Activated CD4-positive, alpha-beta memory T cell treated with anti-CD3 and anti-CD28 coated beads for 36 hours (primary cell): ENCODE data around the gene TRIOBP. TPM values are rescaled to one million over a fixed set of nuclear protein-coding genes. Genes with fewer than 3 reads are reported as not detected.

Experiments used
- CTCF ChIA-PET: fragments of 350-600 bp; sonication (Branson Sonifier 250); formaldehyde crosslinking; loops from one replicate; lab custom pipeline; 2021; ENCODE audit warnings: antibody characterized with exemption, inconsistent platforms; lab: Charles Lee
- POLR2A ChIA-PET: fragments of 350-600 bp; sonication (Branson Sonifier 250); formaldehyde crosslinking; loops from one replicate; lab custom pipeline; 2021; ENCODE audit warnings: antibody characterized with exemption; lab: Charles Lee
- DNase-seq: peaks from one replicate; pipeline ENCODE4 v3.0.0-alpha.2; 2020
- H3K27ac Mint-ChIP-seq: one replicate; pipeline ENCODE4 v1.8.0; 2021; ENCODE audit warnings: mixed read lengths
- H3K27me3 Mint-ChIP-seq: one replicate; pipeline ENCODE4 v1.8.0; 2021; ENCODE audit warnings: mixed read lengths
- H3K36me3 Mint-ChIP-seq: one replicate; pipeline ENCODE4 v1.8.0; 2021; ENCODE audit warnings: mixed read lengths
- H3K4me1 Mint-ChIP-seq: one replicate; pipeline ENCODE4 v1.8.0; 2021; ENCODE audit warnings: low read depth, mixed read lengths
- H3K4me3 Mint-ChIP-seq: one replicate; pipeline ENCODE4 v1.8.0; 2021; ENCODE audit warnings: mild to moderate bottlenecking, mixed read lengths
- H3K9me3 Mint-ChIP-seq: one replicate; pipeline ENCODE4 v1.8.0; 2021; ENCODE audit warnings: mixed read lengths
- intact Hi-C: fragments of 100-400 bp; cut with micrococcal nuclease; formaldehyde crosslinking; loops from one replicate; pipeline ENCODE4 v1.15.1; 2023
- total RNA-seq, 2 experiments: library from RNA; stranded (reverse); gene quantifications; one replicate each; pipeline ENCODE4 v1.2.3, GENCODE V29; 2021

TRIOBP gene
- total RNA-seq, 2 experiments from 2014 or later: 25.0 to 26.8 TPM

GRCh38 chr22:37669586-37669985 lies 27.3 kb upstream of the TRIOBP start:
- intact Hi-C loops: no loop called here
- Mint-ChIP-seq H3K4me1 (peaks cover 30% of the 10 kb centered on the region), H3K36me3 (peaks cover 8% of the 10 kb centered on the region), H3K27me3 (no peaks in the 10 kb centered on the region), H3K4me3 (no peak overlapping the region), H3K27ac (peak overlapping the region; percentile 4), H3K9me3 (no peaks in the 10 kb centered on the region)
- ChIA-PET CTCF (interaction anchor here (0.6 to 24.9 kb wide), 3 partner anchors 12 to 102 kb away, joined by 3 to 574 read pairs (median 5); partner anchors contain the start of gene SH3BP1), POLR2A (interaction anchor here (0.9 to 1.5 kb wide), 2 partner anchors 26 to 42 kb away, joined by 5 to 9 read pairs; no protein-coding TSS in a partner anchor)
- DNase-seq: no peak

GRCh38 chr22:37672206-37672919 lies 24.5 kb upstream of the TRIOBP start:
- Mint-ChIP-seq H3K27me3 (no peaks in the 10 kb centered on the region), H3K9me3 (no peaks in the 10 kb centered on the region), H3K36me3 (peaks cover 3% of the 10 kb centered on the region), H3K4me1 (peaks cover 44% of the 10 kb centered on the region), H3K27ac (peak overlapping the region; percentile 21), H3K4me3 (no peak overlapping the region)
- intact Hi-C loops: loop anchor here (10.0 kb wide), 1 partner anchor 172 kb away; the partner anchor contains the start of genes ANKRD54 and EIF3L
- peak; percentile 22 for DNase-seq
- CTCF ChIA-PET: interaction anchor here (0.6 to 24.9 kb wide), 6 partner anchors 9 to 147 kb away, joined by 3 to 574 read pairs (median 4); partner anchors contain the start of gene SH3BP1
- POLR2A ChIA-PET: interaction anchor here (0.6 kb wide), 1 partner anchor 24 kb away, joined by 3 read pairs; no protein-coding TSS in a partner anchor

GRCh38 chr22:37672920-37673455 lies 23.9 kb upstream of the TRIOBP start:
- Mint-ChIP-seq H3K4me3 (no peak overlapping the region), H3K27ac (no peak overlapping the region), H3K27me3 (no peaks in the 10 kb centered on the region), H3K4me1 (peaks cover 47% of the 10 kb centered on the region), H3K9me3 (no peaks in the 10 kb centered on the region), H3K36me3 (peaks cover 7% of the 10 kb centered on the region)
- ChIA-PET POLR2A (no interaction called here), CTCF (interaction anchor here (0.8 to 24.9 kb wide), 4 partner anchors 8 to 66 kb away, joined by 3 to 574 read pairs (median 4); partner anchors contain the start of gene SH3BP1)
- intact Hi-C loops: loop anchor here (10.0 kb wide), 1 partner anchor 172 kb away; the partner anchor contains the start of genes ANKRD54 and EIF3L
- DNase-seq: peak; percentile 27

- Mint-ChIP-seq H3K36me3 (peaks cover 8% of the 10 kb centered on the region), H3K27ac (no peak overlapping the region), H3K4me3 (peak overlapping the region; percentile 39), H3K9me3 (no peaks in the 10 kb centered on the region), H3K4me1 (peaks cover 49% of the 10 kb centered on the region), H3K27me3 (no peaks in the 10 kb centered on the region)
- no peak for DNase-seq
- ChIA-PET CTCF (interaction anchor here (1.4 to 24.9 kb wide), 5 partner anchors 11 to 67 kb away, joined by 3 to 574 read pairs (median 5); partner anchors contain the start of genes PDXP and SH3BP1), POLR2A (interaction anchor here (0.5 to 2.5 kb wide), 5 partner anchors 11 to 170 kb away, joined by 3 to 9 read pairs (median 4); partner anchors contain the start of gene ANKRD54)
- intact Hi-C loops: loop anchor here (10.0 kb wide), 1 partner anchor 171 kb away; the partner anchor contains the start of genes ANKRD54 and EIF3L
Observed at GRCh38 chr22:37674248-37674647, 22.6 kb upstream of the TRIOBP start.

- intact Hi-C loops: loop anchor here (5.0 to 10.0 kb wide), 2 partner anchors 133 to 170 kb away; partner anchors contain the start of genes ANKRD54 and EIF3L
- POLR2A ChIA-PET: interaction anchor here (0.9 to 3.4 kb wide), 12 partner anchors 11 to 67 kb away, joined by 3 to 15 read pairs (median 6); partner anchors contain the start of genes GGA1, NOL12 and PDXP
- H3K27ac Mint-ChIP-seq: peak within 1 kb of the TSS; percentile 93
- peaks cover 14% of the 10 kb centered on the region for H3K36me3 Mint-ChIP-seq
- DNase-seq: peak; percentile 89
- H3K9me3 Mint-ChIP-seq: no peaks in the 10 kb centered on the region
- H3K27me3 Mint-ChIP-seq: no peaks in the 10 kb centered on the region
- peaks cover 48% of the 10 kb centered on the region for H3K4me1 Mint-ChIP-seq
- CTCF ChIA-PET: interaction anchor here (0.5 to 24.9 kb wide), 9 partner anchors 10 to 68 kb away, joined by 3 to 574 read pairs (median 7); partner anchors contain the start of genes GGA1, PDXP, SH3BP1 and TRIOBP
- peak within 1 kb of the TSS; percentile 87 for H3K4me3 Mint-ChIP-seq
Observed at GRCh38 chr22:37674951-37675929, 21.6 kb upstream of the TRIOBP start, which contains the start of gene LGALS1. Gene LGALS1 (plus strand): TSS chr22:37675636. CDS start chr22:37675703, 67 bp downstream.

- POLR2A ChIA-PET: interaction anchor here (0.8 to 3.4 kb wide), 14 partner anchors 10 to 71 kb away, joined by 3 to 15 read pairs (median 5); partner anchors contain the start of genes GGA1, NOL12 and PDXP
- Mint-ChIP-seq H3K4me3 (peak overlapping the region; percentile 87), H3K4me1 (peaks cover 47% of the 10 kb centered on the region), H3K36me3 (peaks cover 14% of the 10 kb centered on the region), H3K9me3 (no peaks in the 10 kb centered on the region), H3K27me3 (no peaks in the 10 kb centered on the region), H3K27ac (peak overlapping the region; percentile 93)
- intact Hi-C loops: loop anchor here (1.0 to 10.0 kb wide), 3 partner anchors 33 to 169 kb away; partner anchors contain the start of genes ANKRD54 and EIF3L
- peak; percentile 51 for DNase-seq
- CTCF ChIA-PET: interaction anchor here (1.1 to 24.9 kb wide), 6 partner anchors 10 to 69 kb away, joined by 6 to 574 read pairs (median 14); partner anchors contain the start of genes GGA1, NOL12, PDXP and SH3BP1
Observed at GRCh38 chr22:37675930-37676735, 20.7 kb upstream of the TRIOBP start.

- CTCF ChIA-PET: interaction anchor here (1.0 to 24.9 kb wide), 6 partner anchors 9 to 84 kb away, joined by 3 to 574 read pairs (median 13); partner anchors contain the start of genes NOL12, PDXP and SH3BP1
- intact Hi-C loops: loop anchor here (1.0 to 10.0 kb wide), 5 partner anchors 19 to 168 kb away; partner anchors contain the start of genes ANKRD54, EIF3L, GGA1 and PDXP
- Mint-ChIP-seq H3K27ac (peak overlapping the region; percentile 93), H3K4me3 (peak overlapping the region; percentile 87), H3K27me3 (no peaks in the 10 kb centered on the region), H3K4me1 (peaks cover 52% of the 10 kb centered on the region), H3K36me3 (peaks cover 14% of the 10 kb centered on the region), H3K9me3 (no peaks in the 10 kb centered on the region)
- POLR2A ChIA-PET: interaction anchor here (0.8 to 3.4 kb wide), 9 partner anchors 9 to 72 kb away, joined by 3 to 15 read pairs (median 5); partner anchors contain the start of genes GGA1, NOL12 and PDXP
- DNase-seq: peak; percentile 97
Observed at GRCh38 chr22:37676736-37677492, 19.9 kb upstream of the TRIOBP start.

GRCh38 chr22:37677493-37677974 lies 19.3 kb upstream of the TRIOBP start:
- ChIA-PET POLR2A (interaction anchor here (1.3 to 3.4 kb wide), 4 partner anchors 8 to 69 kb away, joined by 5 to 15 read pairs (median 12); partner anchors contain the start of genes GGA1, NOL12 and PDXP), CTCF (interaction anchor here (1.0 to 24.9 kb wide), 6 partner anchors 9 to 85 kb away, joined by 3 to 574 read pairs (median 13); partner anchors contain the start of genes NOL12, PDXP and SH3BP1)
- Mint-ChIP-seq H3K4me1 (peaks cover 46% of the 10 kb centered on the region), H3K9me3 (no peaks in the 10 kb centered on the region), H3K4me3 (peak overlapping the region; percentile 87), H3K27ac (peak overlapping the region; percentile 93), H3K27me3 (no peaks in the 10 kb centered on the region), H3K36me3 (peaks cover 14% of the 10 kb centered on the region)
- DNase-seq: no peak
- intact Hi-C loops: loop anchor here (1.0 to 10.0 kb wide), 4 partner anchors 19 to 167 kb away; partner anchors contain the start of genes ANKRD54, EIF3L, GGA1 and PDXP

- Mint-ChIP-seq H3K4me1 (peaks cover 39% of the 10 kb centered on the region), H3K27me3 (no peaks in the 10 kb centered on the region), H3K36me3 (peaks cover 14% of the 10 kb centered on the region), H3K9me3 (no peaks in the 10 kb centered on the region), H3K27ac (no peak overlapping the region), H3K4me3 (peak overlapping the region; percentile 26)
- DNase-seq: no peak
- POLR2A ChIA-PET: interaction anchor here (2.1 kb wide), 1 partner anchor 20 kb away, joined by 8 read pairs; the partner anchor contains the start of gene PDXP
- intact Hi-C loops: loop anchor here (5.0 to 10.0 kb wide), 2 partner anchors 136 to 166 kb away; partner anchors contain the start of genes ANKRD54 and EIF3L
- CTCF ChIA-PET: interaction anchor here (1.3 to 24.9 kb wide), 3 partner anchors 41 to 86 kb away, joined by 3 to 574 read pairs (median 20); partner anchors contain the start of gene SH3BP1
Observed at GRCh38 chr22:37678372-37678771, 18.5 kb upstream of the TRIOBP start.
